Breast epithelium (tissue), 4 donors: Measurements from ENCODE around the gene ADA. TPM values are rescaled to one million over a fixed set of nuclear protein-coding genes. Genes with fewer than 3 reads are reported as not detected.
A peak's percentile ranks its signal among the peaks of the same experiment; 100 is the strongest.

ENCODE experiments used
- DNase-seq, 2 donors: peaks; one replicate each; pipeline ENCODE4 v3.0.0-alpha.2; 2019; ENCODE audit warnings: low spot score in 2 of 2
- H3K27ac ChIP-seq, 2 donors: fragments of 200-600 bp; sonication (generic) in 1 of 2; one replicate each; pipeline ENCODE4 v1.5.1; 2016 to 2019; ENCODE audit warnings: mild to moderate bottlenecking in 1 of 2
- H3K27me3 ChIP-seq, 2 donors: fragments of 200-600 bp; sonication (generic) in 1 of 2; one replicate each; pipeline versions ENCODE4 v1.5.1 to v1.6.0; 2017 to 2019; ENCODE audit warnings: control low read depth in 1 of 2, mild to moderate bottlenecking in 1 of 2
- H3K36me3 ChIP-seq: fragments of 200-600 bp; one replicate; pipeline ENCODE4 v1.5.1; 2019
- H3K4me1 ChIP-seq, 2 donors: fragments of 200-600 bp; sonication (generic); one replicate each; pipeline ENCODE4 v1.5.1; 2016 to 2019; ENCODE audit warnings: control low read depth in 1 of 2
- H3K4me3 ChIP-seq, 3 donors: fragments of 200-600 bp; sonication (generic); 1 replicate in 2 of 3; 2 replicates in 1 of 3; pipeline ENCODE4 v1.5.1; 2016 to 2019; ENCODE audit warnings: mild to moderate bottlenecking in 3 of 3, moderate library complexity in 2 of 3
- H3K9me3 ChIP-seq, 2 donors: fragments of 200-600 bp; sonication (generic) in 1 of 2; one replicate each; pipeline ENCODE4 v1.5.1; 2016 to 2019; ENCODE audit warnings: control low read depth in 1 of 2
- POLR2A ChIP-seq: fragments of 450-650 bp; IDR thresholded peaks from one replicate; pipeline ENCODE4 v1.6.1; 2016; ENCODE audit warnings: antibody characterized with exemption, mild to moderate bottlenecking, moderate library complexity
- POLR2AphosphoS5 ChIP-seq, 3 donors: sonication (generic); formaldehyde crosslinking; IDR thresholded peaks; one replicate each; pipeline ENCODE4 v1.6.1; 2017; ENCODE audit warnings: antibody characterized with exemption in 3 of 3
- intact Hi-C: fragments of 100-400 bp; cut with DNase I; formaldehyde crosslinking; loops from one replicate; pipeline ENCODE4 v1.15.1; 2023; ENCODE audit warnings: low total_unique reads
- total RNA-seq, 3 donors: library from RNA; depleted of rRNA; stranded (reverse); fragments of >200 nt; gene quantifications; one replicate each; pipeline ENCODE4 v1.1.0, GENCODE V29; 2016
- TF ChIP-seq, protein P1 (sequence below), 3 donors: fragments of 450-650 bp; IDR thresholded peaks; one replicate each; pipeline ENCODE4 v1.5.1; 2016 to 2017; ENCODE audit warnings: antibody characterized with exemption in 3 of 3, mild to moderate bottlenecking in 3 of 3, moderate library complexity in 3 of 3

ADA gene
- total RNA-seq, 3 donors from 2014 or later: 5.7 to 46.2 (median 11.5) TPM

DNA sequence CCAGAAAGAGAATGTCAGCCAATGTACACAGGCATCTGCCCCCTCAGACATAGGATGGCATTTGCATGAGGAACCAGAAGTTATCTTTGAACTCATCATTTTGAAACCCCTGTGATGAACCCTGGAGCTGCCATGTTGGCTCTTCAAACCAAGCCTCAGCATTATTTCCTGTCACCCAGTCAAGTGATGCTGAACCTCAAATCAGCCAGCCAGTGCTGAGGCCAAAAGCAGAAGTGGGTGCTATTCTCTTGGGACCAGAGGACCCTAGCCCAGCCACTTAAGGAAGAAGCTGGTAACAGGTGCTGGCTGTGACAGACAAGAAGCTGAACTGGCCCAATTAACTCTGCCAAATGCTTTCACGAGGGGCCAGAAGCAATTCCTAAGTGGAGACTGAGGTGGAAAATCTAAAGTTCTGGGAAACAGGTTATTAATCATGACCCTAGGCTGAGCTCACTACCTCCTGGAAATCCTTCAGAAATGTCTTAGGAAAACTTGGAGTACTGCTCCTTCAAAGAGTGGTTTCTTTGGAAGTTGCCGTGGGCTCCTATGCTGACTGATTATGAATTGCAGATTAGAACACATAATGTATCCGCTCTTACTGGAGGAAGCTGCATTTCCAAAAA is 65.1 kb downstream of the ADA start:
- intact Hi-C loops: no loop called here
- TF ChIP-seq POLR2A: no peak
- no peak for TF ChIP-seq POLR2AphosphoS5 (IDR thresholded peaks at IDR 0.05)
- TF ChIP-seq, protein P1, sequence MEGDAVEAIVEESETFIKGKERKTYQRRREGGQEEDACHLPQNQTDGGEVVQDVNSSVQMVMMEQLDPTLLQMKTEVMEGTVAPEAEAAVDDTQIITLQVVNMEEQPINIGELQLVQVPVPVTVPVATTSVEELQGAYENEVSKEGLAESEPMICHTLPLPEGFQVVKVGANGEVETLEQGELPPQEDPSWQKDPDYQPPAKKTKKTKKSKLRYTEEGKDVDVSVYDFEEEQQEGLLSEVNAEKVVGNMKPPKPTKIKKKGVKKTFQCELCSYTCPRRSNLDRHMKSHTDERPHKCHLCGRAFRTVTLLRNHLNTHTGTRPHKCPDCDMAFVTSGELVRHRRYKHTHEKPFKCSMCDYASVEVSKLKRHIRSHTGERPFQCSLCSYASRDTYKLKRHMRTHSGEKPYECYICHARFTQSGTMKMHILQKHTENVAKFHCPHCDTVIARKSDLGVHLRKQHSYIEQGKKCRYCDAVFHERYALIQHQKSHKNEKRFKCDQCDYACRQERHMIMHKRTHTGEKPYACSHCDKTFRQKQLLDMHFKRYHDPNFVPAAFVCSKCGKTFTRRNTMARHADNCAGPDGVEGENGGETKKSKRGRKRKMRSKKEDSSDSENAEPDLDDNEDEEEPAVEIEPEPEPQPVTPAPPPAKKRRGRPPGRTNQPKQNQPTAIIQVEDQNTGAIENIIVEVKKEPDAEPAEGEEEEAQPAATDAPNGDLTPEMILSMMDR (IDR thresholded peaks at IDR 0.05): no peak
- H3K36me3 ChIP-seq: no peaks in the 10 kb centered on the region
- H3K9me3 ChIP-seq: no peaks in the 10 kb centered on the region
- peak overlapping the region in 1 of 2 donors; percentile 1 for H3K27ac ChIP-seq
- H3K27me3 ChIP-seq: no peaks in the 10 kb centered on the region
- H3K4me1 ChIP-seq: peaks cover 0 to 3% of the 10 kb centered on the region in 2 donors
- no peak for DNase-seq
- no peak overlapping the region for H3K4me3 ChIP-seq

DNA sequence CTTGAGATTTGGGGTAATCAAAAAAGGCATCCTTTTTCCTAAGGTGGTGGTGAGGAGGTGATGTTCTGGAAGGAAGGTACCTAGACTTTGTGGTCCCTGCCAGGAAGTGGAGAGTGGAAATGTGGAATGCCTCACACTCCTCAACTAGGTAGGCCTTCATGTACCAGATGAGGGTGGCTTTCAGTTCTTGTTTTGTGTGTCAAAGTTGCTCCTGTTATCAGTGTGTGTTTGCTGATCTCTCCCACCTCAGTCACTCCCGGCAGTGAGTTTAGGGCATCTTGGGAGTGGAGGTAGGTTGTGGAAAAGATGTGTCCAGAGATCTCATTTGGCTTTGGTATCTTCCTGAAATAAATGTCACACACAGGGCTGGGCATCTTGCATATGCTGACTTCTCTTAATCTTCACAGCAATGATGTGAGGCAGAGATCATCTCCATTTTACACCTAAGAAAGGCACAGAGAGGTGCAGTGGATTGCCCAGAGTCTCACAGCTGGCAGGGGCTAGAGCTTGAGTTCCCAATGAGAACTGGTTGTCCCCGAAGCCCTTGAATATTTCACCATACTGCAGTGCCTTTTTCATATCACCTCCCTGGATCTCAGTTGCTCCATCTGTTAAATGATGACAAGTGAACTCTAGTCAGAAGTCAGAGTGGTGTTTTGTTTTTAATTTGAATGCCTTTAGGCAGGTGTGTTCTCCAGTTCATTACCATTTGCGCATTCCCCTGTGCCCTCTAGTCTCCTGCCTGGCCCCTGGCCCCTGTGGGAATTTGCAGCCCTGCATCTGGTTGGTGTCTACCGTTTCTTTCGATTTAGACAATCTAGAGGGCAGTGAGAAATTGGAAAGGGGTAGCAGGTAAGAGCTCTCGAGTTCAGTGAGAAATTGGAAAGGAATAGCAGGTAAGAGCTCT is 66.2 kb downstream of the ADA start:
- DNase-seq: no peak
- Histone ChIP-seq H3K27ac (peak overlapping the region in 1 of 2 donors; percentile 26), H3K4me3 (peak overlapping the region in 1 of 3 donors; percentile 35), H3K27me3 (no peaks in the 10 kb centered on the region), H3K9me3 (no peaks in the 10 kb centered on the region), H3K36me3 (no peaks in the 10 kb centered on the region), H3K4me1 (peaks cover 0 to 3% of the 10 kb centered on the region in 2 donors)
- TF ChIP-seq POLR2AphosphoS5 (IDR thresholded peaks at IDR 0.05): no peak
- TF ChIP-seq, protein P1 (IDR thresholded peaks at IDR 0.05): no peak
- no peak for TF ChIP-seq POLR2A
- intact Hi-C loops: no loop called here

DNA sequence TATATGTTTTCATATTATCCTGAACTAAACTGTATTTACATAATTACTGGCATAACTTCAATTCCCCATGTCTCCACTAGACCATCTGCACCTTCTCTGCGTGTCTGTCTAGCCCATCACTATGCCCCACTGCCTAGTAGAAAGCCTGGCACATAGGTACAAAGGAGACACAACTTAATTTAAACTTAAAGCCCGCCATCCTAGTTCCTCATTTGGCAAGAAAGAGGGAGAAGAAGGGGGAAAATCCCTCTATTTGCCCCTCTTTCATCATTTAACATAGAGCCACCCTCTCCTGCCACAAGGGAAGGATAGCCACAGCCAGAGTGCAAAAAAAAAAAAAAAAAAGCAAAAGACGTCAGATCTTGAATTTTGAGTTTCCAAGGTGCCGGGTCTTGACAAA is 67.3 kb downstream of the ADA start:
- H3K27me3 ChIP-seq: no peaks in the 10 kb centered on the region
- H3K36me3 ChIP-seq: no peaks in the 10 kb centered on the region
- TF ChIP-seq, protein P1 (IDR thresholded peaks at IDR 0.05): no peak
- TF ChIP-seq POLR2A (no peak), POLR2AphosphoS5 (IDR thresholded peaks at IDR 0.05) (no peak)
- peaks cover 0 to 3% of the 10 kb centered on the region in 2 donors for H3K4me1 ChIP-seq
- H3K27ac ChIP-seq: peak overlapping the region in 1 of 2 donors; percentile 25
- peak overlapping the region in 1 of 3 donors; percentile 64 for H3K4me3 ChIP-seq
- no peaks in the 10 kb centered on the region for H3K9me3 ChIP-seq
- DNase-seq: no peak
- intact Hi-C loops: no loop called here

GRCh38 chr20:44583157-44583556 is 68.3 kb downstream of the ADA start:
- no peaks in the 10 kb centered on the region for H3K27me3 ChIP-seq
- no peak for DNase-seq
- TF ChIP-seq POLR2A (no peak), POLR2AphosphoS5 (IDR thresholded peaks at IDR 0.05) (no peak)
- TF ChIP-seq, protein P1 (IDR thresholded peaks at IDR 0.05): no peak
- no peaks in the 10 kb centered on the region for H3K9me3 ChIP-seq
- intact Hi-C loops: no loop called here
- peak overlapping the region; percentile 32 to 63 for H3K27ac ChIP-seq
- H3K4me1 ChIP-seq: peaks cover 0 to 3% of the 10 kb centered on the region in 2 donors
- H3K36me3 ChIP-seq: no peaks in the 10 kb centered on the region
- peak overlapping the region; percentile 21 to 64 (median 28) for H3K4me3 ChIP-seq
